Parathyroid adenoma (tissue), 2 donors: ENCODE measurements around the gene FSD1L.

ENCODE experiments used
- H2AFZ ChIP-seq: fragments of 300-600 bp; sonication (generic); one replicate; pipeline ENCODE4 v1.7.0; 2017; ENCODE audit warnings: antibody characterized with exemption, mild to moderate bottlenecking
- H3K27ac ChIP-seq: fragments of 300-600 bp; sonication (generic); one replicate; pipeline ENCODE4 v1.7.0; 2017
- H3K27me3 ChIP-seq: fragments of 300-600 bp; sonication (generic); one replicate; pipeline ENCODE4 v1.7.0; 2017; ENCODE audit warnings: low read length; ENCODE audit not compliant: control insufficient read depth, insufficient read depth
- H3K36me3 ChIP-seq: fragments of 300-600 bp; sonication (generic); one replicate; pipeline ENCODE4 v1.7.0; 2017; ENCODE audit warnings: low read length; ENCODE audit not compliant: control insufficient read depth, insufficient read depth
- H3K4me1 ChIP-seq: fragments of 300-600 bp; sonication (generic); one replicate; pipeline ENCODE4 v1.7.0; 2017; ENCODE audit warnings: control low read depth
- H3K4me2 ChIP-seq: fragments of 300-600 bp; sonication (generic); one replicate; pipeline ENCODE4 v1.7.0; 2017; ENCODE audit warnings: low read length
- H3K4me3 ChIP-seq: fragments of 300-600 bp; sonication (generic); one replicate; pipeline ENCODE4 v1.7.0; 2017; ENCODE audit warnings: low read depth, low read length
- H3K79me2 ChIP-seq: fragments of 300-600 bp; sonication (generic); one replicate; pipeline ENCODE4 v1.7.0; 2017; ENCODE audit warnings: control low read depth
- H3K9ac ChIP-seq: fragments of 300-600 bp; sonication (generic); one replicate; pipeline ENCODE4 v1.7.0; 2017; ENCODE audit warnings: mild to moderate bottlenecking
- H3K9me3 ChIP-seq: fragments of 300-600 bp; sonication (generic); one replicate; pipeline ENCODE4 v1.7.0; 2017; ENCODE audit warnings: low read length; ENCODE audit not compliant: control insufficient read depth
- TF ChIP-seq, protein P1 (sequence below): fragments of 300-600 bp; sonication (generic); IDR thresholded peaks from one replicate; pipeline ENCODE4 v1.7.0; 2017; ENCODE audit warnings: antibody characterized with exemption, mild to moderate bottlenecking
- donor health status: primary hyperparathyroidism.

FSD1L gene

DNA sequence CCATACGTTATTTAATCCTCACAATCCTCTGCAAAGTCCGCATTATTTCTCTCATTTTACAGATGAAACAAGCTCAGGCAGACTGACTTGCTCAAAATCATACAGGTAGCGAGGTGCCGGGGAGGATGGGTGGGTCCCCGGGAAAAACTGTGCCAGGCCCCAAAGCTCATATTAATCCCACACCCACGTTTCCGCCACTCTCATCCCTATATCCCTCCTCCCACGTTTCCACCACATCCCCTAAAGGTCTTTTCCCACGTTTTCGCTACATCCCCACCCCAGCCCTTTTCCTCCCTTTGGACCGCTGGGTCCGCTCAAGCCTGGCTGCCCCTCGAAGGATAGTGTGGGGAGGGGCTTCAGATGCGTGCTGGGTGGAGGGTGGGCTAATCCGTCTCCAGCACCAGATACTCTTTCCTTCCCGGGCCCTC is 434 bp upstream of the FSD1L start:
- Histone ChIP-seq H3K9ac (no peak overlapping the region), H3K4me3 (peak overlapping the region; percentile 73), H2AFZ (peak overlapping the region; percentile 81), H3K27me3 (no peaks in the 10 kb centered on the region), H3K9me3 (no peaks in the 10 kb centered on the region), H3K36me3 (no peaks in the 10 kb centered on the region), H3K79me2 (peaks cover 3% of the 10 kb centered on the region), H3K4me2 (peak overlapping the region; percentile 91), H3K4me1 (peaks cover 2% of the 10 kb centered on the region), H3K27ac (no peak overlapping the region)
- TF ChIP-seq, protein P1, sequence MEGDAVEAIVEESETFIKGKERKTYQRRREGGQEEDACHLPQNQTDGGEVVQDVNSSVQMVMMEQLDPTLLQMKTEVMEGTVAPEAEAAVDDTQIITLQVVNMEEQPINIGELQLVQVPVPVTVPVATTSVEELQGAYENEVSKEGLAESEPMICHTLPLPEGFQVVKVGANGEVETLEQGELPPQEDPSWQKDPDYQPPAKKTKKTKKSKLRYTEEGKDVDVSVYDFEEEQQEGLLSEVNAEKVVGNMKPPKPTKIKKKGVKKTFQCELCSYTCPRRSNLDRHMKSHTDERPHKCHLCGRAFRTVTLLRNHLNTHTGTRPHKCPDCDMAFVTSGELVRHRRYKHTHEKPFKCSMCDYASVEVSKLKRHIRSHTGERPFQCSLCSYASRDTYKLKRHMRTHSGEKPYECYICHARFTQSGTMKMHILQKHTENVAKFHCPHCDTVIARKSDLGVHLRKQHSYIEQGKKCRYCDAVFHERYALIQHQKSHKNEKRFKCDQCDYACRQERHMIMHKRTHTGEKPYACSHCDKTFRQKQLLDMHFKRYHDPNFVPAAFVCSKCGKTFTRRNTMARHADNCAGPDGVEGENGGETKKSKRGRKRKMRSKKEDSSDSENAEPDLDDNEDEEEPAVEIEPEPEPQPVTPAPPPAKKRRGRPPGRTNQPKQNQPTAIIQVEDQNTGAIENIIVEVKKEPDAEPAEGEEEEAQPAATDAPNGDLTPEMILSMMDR, result no peak

DNA sequence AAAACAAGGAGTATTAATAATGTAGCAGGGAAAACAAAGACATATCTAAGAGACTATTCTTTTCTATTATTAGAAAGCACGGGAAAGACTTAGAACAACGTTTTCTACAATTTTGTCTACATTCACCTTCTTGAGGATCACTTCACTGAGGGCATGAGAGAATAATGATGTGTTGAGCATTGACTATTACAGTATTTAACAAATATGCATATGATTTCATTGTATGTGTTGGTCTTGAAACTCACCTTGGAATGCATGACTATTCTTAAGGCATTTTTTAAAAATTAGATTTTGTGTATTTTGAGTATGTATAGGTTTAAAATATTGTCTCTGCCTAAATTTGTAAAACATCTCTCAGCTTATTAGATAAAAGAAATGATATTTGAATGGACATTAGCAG is 1.2 kb downstream of the FSD1L start:
- no peak overlapping the region for H3K27ac ChIP-seq
- TF ChIP-seq, protein P1, result no peak
- peaks cover 2% of the 10 kb centered on the region for H3K4me1 ChIP-seq
- peaks cover 5% of the 10 kb centered on the region for H3K79me2 ChIP-seq
- no peaks in the 10 kb centered on the region for H3K27me3 ChIP-seq
- H3K9ac ChIP-seq, result no peak overlapping the region
- no peak overlapping the region for H2AFZ ChIP-seq
- H3K4me2 ChIP-seq, result peak overlapping the region; percentile 91
- no peaks in the 10 kb centered on the region for H3K36me3 ChIP-seq
- H3K4me3 ChIP-seq, result peak overlapping the region; percentile 73
- H3K9me3 ChIP-seq, result no peaks in the 10 kb centered on the region

DNA sequence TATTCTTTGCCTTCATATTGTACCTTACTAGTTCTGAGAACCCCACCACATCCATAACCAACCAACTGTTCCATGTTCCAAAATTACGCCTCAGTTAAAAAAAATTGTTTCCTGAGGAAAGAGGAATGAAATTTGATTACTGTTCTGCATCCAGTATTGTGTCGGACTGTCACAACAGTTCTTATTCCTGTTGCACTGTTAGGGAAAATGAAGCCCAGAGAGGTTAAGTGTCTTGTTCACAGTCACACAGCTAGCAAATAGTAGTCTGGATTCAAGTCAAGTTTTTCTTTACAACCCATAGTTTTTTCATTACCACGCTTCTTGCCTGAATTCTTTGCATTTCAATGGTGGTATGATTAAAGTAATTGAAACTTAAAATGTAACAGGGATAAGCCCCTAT is 4.4 kb downstream of the FSD1L start:
- Histone ChIP-seq H3K4me3 (no peak overlapping the region), H3K79me2 (peaks cover 5% of the 10 kb centered on the region), H2AFZ (no peak overlapping the region), H3K9ac (no peak overlapping the region), H3K9me3 (no peaks in the 10 kb centered on the region), H3K27me3 (no peaks in the 10 kb centered on the region), H3K27ac (no peak overlapping the region), H3K36me3 (no peaks in the 10 kb centered on the region), H3K4me2 (no peak overlapping the region), H3K4me1 (peaks cover 5% of the 10 kb centered on the region)
- TF ChIP-seq, protein P1, result no peak

DNA sequence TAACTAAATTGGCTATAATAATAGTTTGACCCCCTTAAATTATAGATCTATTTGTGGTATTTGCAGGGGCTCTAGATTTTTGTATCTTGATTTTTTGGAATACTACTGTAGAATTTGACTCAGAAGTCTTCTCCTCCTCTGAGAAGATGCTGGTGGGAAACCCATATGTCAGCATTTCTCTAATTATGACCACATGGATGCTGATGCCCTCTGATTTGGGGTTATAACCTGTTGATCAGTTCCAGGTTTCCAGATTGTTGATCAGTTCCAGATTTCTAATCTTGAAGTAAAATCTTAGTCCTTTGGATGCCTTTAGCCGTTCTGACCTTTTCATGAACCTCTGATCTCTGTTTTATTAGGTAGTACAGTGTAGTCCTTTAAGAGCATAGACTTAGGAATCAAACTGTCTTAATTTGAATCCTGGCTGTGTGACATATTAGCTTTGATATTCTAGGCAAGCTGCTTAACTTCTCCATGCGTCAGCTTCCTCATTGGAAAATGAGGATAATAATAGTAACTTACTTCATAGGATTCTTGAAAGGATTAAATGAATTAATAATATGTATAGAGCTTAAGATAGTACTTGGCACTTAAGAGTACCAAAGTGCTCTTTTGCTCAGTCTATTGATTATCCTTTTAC is 8.1 kb downstream of the FSD1L start:
- Histone ChIP-seq H3K4me3 (no peak overlapping the region), H3K4me2 (no peak overlapping the region), H3K36me3 (no peaks in the 10 kb centered on the region), H3K9me3 (no peaks in the 10 kb centered on the region), H3K27ac (no peak overlapping the region), H2AFZ (no peak overlapping the region), H3K27me3 (no peaks in the 10 kb centered on the region), H3K9ac (no peak overlapping the region), H3K4me1 (peaks cover 3% of the 10 kb centered on the region), H3K79me2 (peaks cover 3% of the 10 kb centered on the region)
- TF ChIP-seq, protein P1, result no peak
